Measurements from ENCODE around the gene LRRC1. TPM values are rescaled to one million over a fixed set of nuclear protein-coding genes. Genes with fewer than 3 reads are reported as not detected.
A peak's percentile ranks its signal among the peaks of the same experiment; 100 is the strongest.

LRRC1 gene
- total RNA-seq, 4 donors from 2014 or later: 10.4 to 13.0 (median 12.6) TPM

- TF ChIP-seq POLR2A (IDR thresholded peaks at IDR 0.05; ENCODE audit: low read depth): no peak
- TF ChIP-seq EP300 (IDR thresholded peaks at IDR 0.05): no peak
- no peak for TF ChIP-seq POLR2AphosphoS5 (IDR thresholded peaks at IDR 0.05)
- intact Hi-C loops (cut with DNase I): loop anchor here (10.0 kb wide), 4 partner anchors 98 to 802 kb away; partner anchors contain the start of genes GCLC and GSTA4
- H3K36me3 ChIP-seq: no peaks in the 10 kb centered on the region
- no peaks in the 10 kb centered on the region for H3K9me3 ChIP-seq
- DNase-seq (ENCODE audit: extremely low spot score): no peak
- peak overlapping the region; percentile 76 to 88 (median 83) for H3K27ac ChIP-seq (replicated peaks in 1 of 4)
- peak overlapping the region; percentile 77 to 96 (median 88) for H3K4me3 ChIP-seq
- peaks cover 16 to 37% (median 32%) of the 10 kb centered on the region in 4 donors for H3K4me1 ChIP-seq
- 48% methylated on average over 5 of the region's 5 CpGs for WGBS
- no peaks in the 10 kb centered on the region for H3K27me3 ChIP-seq
Measured at GRCh38 chr6:53796791-53797190, 2.0 kb downstream of the LRRC1 start.

GRCh38 chr6:53797304-53797703 is 2.5 kb downstream of the LRRC1 start:
- H3K27me3 ChIP-seq: no peaks in the 10 kb centered on the region
- no peaks in the 10 kb centered on the region for H3K36me3 ChIP-seq
- 97% methylated on average over 2 of the region's 2 CpGs for WGBS
- intact Hi-C loops (cut with DNase I): loop anchor here (10.0 kb wide), 4 partner anchors 97 to 803 kb away; partner anchors contain the start of genes GCLC and GSTA4
- peak overlapping the region in 1 of 4 donors; percentile 82 for H3K27ac ChIP-seq (replicated peaks in 1 of 4)
- TF ChIP-seq EP300 (IDR thresholded peaks at IDR 0.05) (no peak), POLR2A (IDR thresholded peaks at IDR 0.05; ENCODE audit: low read depth) (no peak), POLR2AphosphoS5 (IDR thresholded peaks at IDR 0.05) (no peak), CTCF (IDR thresholded peaks at IDR 0.05) (no peak)
- H3K4me3 ChIP-seq: peak overlapping the region in 3 of 4 donors; percentile 77 to 95 (median 80)
- DNase-seq (ENCODE audit: extremely low spot score): no peak
- peaks cover 16 to 37% (median 33%) of the 10 kb centered on the region in 4 donors for H3K4me1 ChIP-seq
- no peaks in the 10 kb centered on the region for H3K9me3 ChIP-seq

GRCh38 chr6:53799340-53799739 is 4.5 kb downstream of the LRRC1 start:
- H3K27me3 ChIP-seq: no peaks in the 10 kb centered on the region
- H3K9me3 ChIP-seq: no peaks in the 10 kb centered on the region
- TF ChIP-seq CTCF (IDR thresholded peaks at IDR 0.05) (no peak), POLR2A (IDR thresholded peaks at IDR 0.05; ENCODE audit: low read depth) (no peak), POLR2AphosphoS5 (IDR thresholded peaks at IDR 0.05) (no peak), EP300 (IDR thresholded peaks at IDR 0.05) (no peak)
- no peak overlapping the region for H3K4me3 ChIP-seq
- no peak for DNase-seq (ENCODE audit: extremely low spot score)
- H3K27ac ChIP-seq (replicated peaks in 1 of 4): no peak overlapping the region
- no peaks in the 10 kb centered on the region for H3K36me3 ChIP-seq
- peaks cover 8 to 33% (median 29%) of the 10 kb centered on the region in 4 donors for H3K4me1 ChIP-seq
- intact Hi-C loops (cut with DNase I): loop anchor here (10.0 kb wide), 4 partner anchors 95 to 805 kb away; partner anchors contain the start of genes GCLC and GSTA4
- 93% methylated on average over 3 of the region's 3 CpGs for WGBS

- intact Hi-C loops (cut with DNase I): no loop called here
- H3K27me3 ChIP-seq: no peaks in the 10 kb centered on the region
- H3K4me3 ChIP-seq: no peak overlapping the region
- H3K36me3 ChIP-seq: no peaks in the 10 kb centered on the region
- WGBS: 88% methylated on average over 1 of the region's 1 CpG
- peaks cover 13 to 40% (median 25%) of the 10 kb centered on the region in 4 donors for H3K4me1 ChIP-seq
- H3K9me3 ChIP-seq: no peaks in the 10 kb centered on the region
- H3K27ac ChIP-seq (replicated peaks in 1 of 4): no peak overlapping the region
- DNase-seq (ENCODE audit: extremely low spot score): no peak
- TF ChIP-seq CTCF (IDR thresholded peaks at IDR 0.05) (no peak), EP300 (IDR thresholded peaks at IDR 0.05) (no peak), POLR2A (IDR thresholded peaks at IDR 0.05; ENCODE audit: low read depth) (no peak), POLR2AphosphoS5 (IDR thresholded peaks at IDR 0.05) (no peak)
Measured at GRCh38 chr6:53801022-53801421, 6.2 kb downstream of the LRRC1 start.

GRCh38 chr6:53802582-53802981 is 7.8 kb downstream of the LRRC1 start:
- H3K27ac ChIP-seq (replicated peaks in 1 of 4): no peak overlapping the region
- no peak overlapping the region for H3K4me3 ChIP-seq
- intact Hi-C loops (cut with DNase I): no loop called here
- H3K4me1 ChIP-seq: peaks cover 7 to 27% (median 13%) of the 10 kb centered on the region in 4 donors
- H3K9me3 ChIP-seq: no peaks in the 10 kb centered on the region
- H3K27me3 ChIP-seq: no peaks in the 10 kb centered on the region
- no peaks in the 10 kb centered on the region for H3K36me3 ChIP-seq
- no peak for DNase-seq (ENCODE audit: extremely low spot score)
- TF ChIP-seq POLR2A (IDR thresholded peaks at IDR 0.05; ENCODE audit: low read depth): no peak
- no peak for TF ChIP-seq POLR2AphosphoS5 (IDR thresholded peaks at IDR 0.05)
- no peak for TF ChIP-seq CTCF (IDR thresholded peaks at IDR 0.05)
- no peak for TF ChIP-seq EP300 (IDR thresholded peaks at IDR 0.05)

All from esophagus muscularis mucosa (tissue), 4 donors.